ENCODE results near the gene CRYGC. TPM values are rescaled to one million over a fixed set of nuclear protein-coding genes. Genes with fewer than 3 reads are reported as not detected.
A peak's percentile ranks its signal among the peaks of the same experiment; 100 is the strongest.
"Not testable (repeated sequence)": the region's sequence is repeated elsewhere in the genome, so short reads cannot be mapped to it uniquely, and the experiment has no call there.

Gene CRYGC
- total and polyA plus RNA-seq, 2 donors: not detected

GRCh38 chr2:208125251-208125650, 4.4 kb downstream of the CRYGC start:
- 87% methylated on average over 4 of the region's 4 CpGs for WGBS
- no peak for DNase-seq (ENCODE audit: extremely low spot score)
- H3K36me3 ChIP-seq (ENCODE audit: insufficient read depth): no peaks in the 10 kb centered on the region
- no peaks in the 10 kb centered on the region for H3K4me1 ChIP-seq (ENCODE audit: insufficient read depth)
- no peak overlapping the region for H3K4me3 ChIP-seq (ENCODE audit: low read depth, low read length)
- no peak overlapping the region for H3K27ac ChIP-seq (ENCODE audit: low read depth)

- H3K27ac ChIP-seq (ENCODE audit: low read depth); DNase-seq (ENCODE audit: extremely low spot score); H3K36me3 ChIP-seq (ENCODE audit: insufficient read depth); H3K4me1 ChIP-seq (ENCODE audit: insufficient read depth); H3K4me3 ChIP-seq (ENCODE audit: low read depth, low read length): not testable (repeated sequence)
- WGBS: 16% methylated on average over 46 of the region's 46 CpGs
These were observed 5.5 kb downstream of the CRYGC start, which contains the start of gene CRYGD for GRCh38 chr2:208124013-208124715. Gene CRYGD, minus strand, starts transcription at chr2:208124524. Its CDS starts 51 bp downstream, at chr2:208124473.

- H3K36me3 ChIP-seq (ENCODE audit: insufficient read depth): no peaks in the 10 kb centered on the region
- H3K4me1 ChIP-seq (ENCODE audit: insufficient read depth): no peaks in the 10 kb centered on the region
- H3K4me3 ChIP-seq (ENCODE audit: low read depth, low read length): no peak overlapping the region
- no peak overlapping the region for H3K27ac ChIP-seq (ENCODE audit: low read depth)
- DNase-seq (ENCODE audit: extremely low spot score): no peak
- 97% methylated on average over 1 of the region's 1 CpG for WGBS
These were observed 7.4 kb downstream of the CRYGC start for GRCh38 chr2:208122248-208122647.

- no peaks in the 10 kb centered on the region for H3K4me1 ChIP-seq (ENCODE audit: insufficient read depth)
- no peaks in the 10 kb centered on the region for H3K36me3 ChIP-seq (ENCODE audit: insufficient read depth)
- no peak overlapping the region for H3K4me3 ChIP-seq (ENCODE audit: low read depth, low read length)
- H3K27ac ChIP-seq (ENCODE audit: low read depth): no peak overlapping the region
- WGBS: 94% methylated on average over 3 of the region's 3 CpGs
- no peak for DNase-seq (ENCODE audit: extremely low spot score)
These were observed 10.7 kb downstream of the CRYGC start for GRCh38 chr2:208118918-208119317.

- DNase-seq (ENCODE audit: extremely low spot score); H3K36me3 ChIP-seq (ENCODE audit: insufficient read depth); H3K27ac ChIP-seq (ENCODE audit: low read depth); H3K4me1 ChIP-seq (ENCODE audit: insufficient read depth); H3K4me3 ChIP-seq (ENCODE audit: low read depth, low read length): not testable (repeated sequence)
- WGBS: 93% methylated on average over 11 of the region's 11 CpGs
These were observed 12.2 kb downstream of the CRYGC start for GRCh38 chr2:208117390-208117789.

DNA sequence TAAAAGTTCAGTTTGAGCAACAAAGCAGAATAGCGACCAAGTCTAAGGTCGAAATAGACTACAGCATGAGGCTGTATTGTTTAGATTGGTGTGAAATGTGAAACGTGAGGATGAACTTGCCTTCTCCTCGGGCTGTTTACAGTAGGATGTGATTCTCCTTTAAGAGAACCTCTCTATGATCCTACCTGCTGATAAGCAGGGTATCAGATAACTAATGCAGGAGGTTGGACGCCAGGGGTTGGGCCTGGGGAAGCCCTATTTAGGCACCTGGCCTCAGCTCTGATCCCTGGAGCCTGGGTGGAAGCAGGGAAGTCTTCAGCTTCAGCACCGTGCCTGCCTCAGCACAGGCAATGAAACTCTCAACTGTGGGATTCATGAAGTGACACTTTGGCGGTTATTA, 16.7 kb downstream of the CRYGC start:
- 63% methylated on average over 7 of the region's 7 CpGs for WGBS

GRCh38 chr2:208112273-208112745, 17.3 kb downstream of the CRYGC start:
- not testable (repeated sequence) for H3K27ac ChIP-seq (ENCODE audit: low read depth); H3K4me1 ChIP-seq (ENCODE audit: insufficient read depth); H3K36me3 ChIP-seq (ENCODE audit: insufficient read depth); DNase-seq (ENCODE audit: extremely low spot score)
- 53% methylated on average over 36 of the region's 36 CpGs for WGBS
- peak overlapping the region; percentile 14 for H3K4me3 ChIP-seq (ENCODE audit: low read depth, low read length)

More for the DNA sequence above, 16.7 kb downstream of the CRYGC start:
- DNase-seq (ENCODE audit: extremely low spot score): no peak
- Histone ChIP-seq H3K4me1 (ENCODE audit: insufficient read depth) (no peaks in the 10 kb centered on the region), H3K4me3 (ENCODE audit: low read depth, low read length) (no peak overlapping the region), H3K36me3 (ENCODE audit: insufficient read depth) (no peaks in the 10 kb centered on the region), H3K27ac (ENCODE audit: low read depth) (no peak overlapping the region)

GRCh38 chr2:208103616-208104015, 26.0 kb downstream of the CRYGC start:
- H3K27ac ChIP-seq (ENCODE audit: low read depth): no peak overlapping the region
- 83% methylated on average over 3 of the region's 3 CpGs for WGBS
- DNase-seq (ENCODE audit: extremely low spot score): no peak
- H3K4me1 ChIP-seq (ENCODE audit: insufficient read depth): no peaks in the 10 kb centered on the region
- no peaks in the 10 kb centered on the region for H3K36me3 ChIP-seq (ENCODE audit: insufficient read depth)
- no peak overlapping the region for H3K4me3 ChIP-seq (ENCODE audit: low read depth, low read length)

DNA sequence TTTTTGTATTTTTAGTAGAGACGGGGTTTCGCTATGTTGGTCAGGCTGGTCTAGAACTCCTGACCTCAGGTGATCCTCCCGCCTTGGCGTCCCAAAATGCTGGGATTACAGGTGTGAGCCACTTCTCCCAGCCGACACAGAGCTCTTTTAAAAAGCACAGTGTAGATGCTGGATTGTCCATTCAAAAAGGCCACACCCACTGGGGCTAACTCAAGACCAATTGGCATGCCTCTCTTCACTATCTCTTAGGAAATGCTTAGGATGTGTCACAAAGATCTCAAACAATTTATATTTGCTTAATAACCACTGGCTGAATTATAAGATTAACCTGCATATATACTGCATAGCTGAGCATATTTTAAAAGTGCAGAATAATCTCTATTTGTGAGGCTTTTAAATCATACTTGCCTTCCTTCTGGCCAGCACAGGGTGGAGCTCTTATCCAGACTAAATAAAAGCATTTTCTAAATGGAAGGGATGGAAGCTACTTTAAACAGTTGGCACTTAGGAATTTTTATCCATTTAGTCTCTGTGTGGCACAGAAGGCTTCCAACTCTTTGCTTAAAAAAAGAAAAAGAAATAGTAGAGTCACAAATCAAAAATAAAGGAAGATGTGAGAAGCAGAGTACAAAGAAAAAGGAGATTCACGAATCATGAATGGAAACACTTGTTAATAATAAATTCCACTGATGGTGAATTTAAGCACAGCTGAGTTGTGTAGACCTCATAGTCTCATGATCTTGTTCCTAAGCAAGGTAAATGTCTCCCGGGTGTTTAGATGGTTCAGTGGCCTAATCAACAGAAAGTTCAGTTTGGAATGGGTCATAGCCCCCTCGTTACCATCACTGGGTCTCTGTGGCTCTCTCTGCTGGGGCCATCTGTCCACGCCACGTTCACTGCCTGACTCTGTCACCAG, 27.7 kb downstream of the CRYGC start:
- Histone ChIP-seq H3K36me3 (ENCODE audit: insufficient read depth) (no peaks in the 10 kb centered on the region), H3K27ac (ENCODE audit: low read depth) (no peak overlapping the region), H3K4me3 (ENCODE audit: low read depth, low read length) (no peak overlapping the region), H3K4me1 (ENCODE audit: insufficient read depth) (no peaks in the 10 kb centered on the region)
- WGBS: 47% methylated on average over 10 of the region's 10 CpGs
- DNase-seq (ENCODE audit: extremely low spot score): no peak

DNA sequence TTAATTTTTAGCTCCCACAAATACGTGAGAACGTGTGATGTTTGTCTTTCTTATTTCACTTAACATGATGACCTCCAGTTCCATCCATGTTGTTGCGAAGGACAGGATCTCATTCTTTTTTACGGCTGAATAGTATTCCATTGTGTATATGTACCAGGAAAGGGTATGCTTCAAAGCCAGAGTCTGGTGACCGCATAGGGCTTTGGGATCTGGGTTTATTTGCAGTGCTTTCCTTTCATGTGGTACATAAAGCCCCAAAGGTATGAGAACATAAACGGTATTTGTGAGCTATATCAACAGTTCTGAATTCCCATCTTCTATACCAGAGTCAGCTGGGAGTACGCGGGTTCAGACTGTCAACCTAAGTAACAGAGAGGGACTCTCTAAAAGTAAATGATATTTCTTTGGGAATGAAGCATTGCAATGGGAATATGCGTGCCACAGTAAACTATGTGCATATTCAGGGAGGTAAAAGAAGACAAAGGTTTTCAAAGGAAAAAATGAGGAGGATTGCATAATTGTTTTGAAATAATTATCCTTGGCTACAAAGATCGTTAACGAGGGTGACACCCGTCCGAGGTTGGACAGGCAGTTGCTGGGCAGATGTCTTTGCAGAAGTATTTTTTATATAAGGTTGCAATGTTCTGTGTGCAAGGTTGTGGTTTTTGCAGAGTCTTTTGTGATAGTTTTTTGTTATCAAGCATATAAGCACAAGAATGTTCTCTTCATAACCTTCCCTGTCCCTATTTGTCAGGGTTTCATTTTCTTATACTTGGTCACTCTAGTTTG, 29.8 kb downstream of the CRYGC start:
- 84% methylated on average over 13 of the region's 13 CpGs for WGBS
- DNase-seq (ENCODE audit: extremely low spot score): no peak
- Histone ChIP-seq H3K4me1 (ENCODE audit: insufficient read depth) (no peaks in the 10 kb centered on the region), H3K36me3 (ENCODE audit: insufficient read depth) (no peaks in the 10 kb centered on the region), H3K27ac (ENCODE audit: low read depth) (no peak overlapping the region), H3K4me3 (ENCODE audit: low read depth, low read length) (no peak overlapping the region)

DNA sequence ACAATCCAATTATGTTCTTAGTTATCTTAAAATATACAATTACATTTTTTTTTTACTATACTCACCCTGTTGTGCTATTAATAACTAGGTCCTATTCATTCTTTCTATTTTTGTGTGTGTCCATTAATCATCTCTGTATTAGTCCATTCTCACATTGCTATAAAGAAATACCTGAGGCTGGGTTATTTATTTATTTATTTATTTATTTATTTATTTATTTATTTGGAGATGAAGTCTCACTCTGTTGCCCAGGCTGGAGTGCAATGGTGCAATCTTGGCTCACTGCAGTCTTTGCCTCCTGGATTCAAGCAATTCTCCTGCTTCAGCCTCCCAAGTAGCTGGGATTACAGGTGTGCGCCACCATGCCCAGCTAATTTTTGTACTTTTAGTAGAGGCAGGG, 30.9 kb downstream of the CRYGC start:
- not testable (repeated sequence) for H3K4me3 ChIP-seq (ENCODE audit: low read depth, low read length); H3K27ac ChIP-seq (ENCODE audit: low read depth); H3K36me3 ChIP-seq (ENCODE audit: insufficient read depth); H3K4me1 ChIP-seq (ENCODE audit: insufficient read depth); DNase-seq (ENCODE audit: extremely low spot score)
- 97% methylated on average over 1 of the region's 1 CpG for WGBS

DNA sequence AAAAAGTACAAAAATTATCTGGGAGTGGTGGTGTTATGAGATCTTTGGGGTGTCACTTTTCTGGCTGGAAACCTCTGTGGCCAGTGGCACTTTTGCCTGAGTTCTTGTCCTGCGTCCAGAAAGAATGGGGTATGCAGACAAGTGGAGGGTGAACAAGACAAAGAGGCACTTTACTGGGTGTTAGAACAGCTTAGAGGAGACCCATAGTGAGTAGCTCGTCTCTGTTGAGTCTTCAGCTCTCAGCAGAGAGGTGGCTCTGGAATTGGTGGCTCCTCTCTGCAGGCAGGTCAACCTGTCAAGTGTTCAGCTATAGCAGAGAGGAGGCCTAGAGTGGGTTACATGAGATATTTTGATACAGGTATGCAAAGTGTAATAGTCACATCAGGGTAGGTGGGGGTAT, 31.4 kb downstream of the CRYGC start:
- 74% methylated on average over 2 of the region's 2 CpGs for WGBS
- H3K27ac ChIP-seq (ENCODE audit: low read depth): no peak overlapping the region
- H3K4me3 ChIP-seq (ENCODE audit: low read depth, low read length): no peak overlapping the region

GRCh38 chr2:208097801-208098200, 31.8 kb downstream of the CRYGC start:
- H3K4me3 ChIP-seq (ENCODE audit: low read depth, low read length): no peak overlapping the region
- H3K4me1 ChIP-seq (ENCODE audit: insufficient read depth): no peaks in the 10 kb centered on the region
- H3K27ac ChIP-seq (ENCODE audit: low read depth): no peak overlapping the region
- H3K36me3 ChIP-seq (ENCODE audit: insufficient read depth): no peaks in the 10 kb centered on the region
- DNase-seq (ENCODE audit: extremely low spot score): no peak
- WGBS: 48% methylated on average over 5 of the region's 5 CpGs

More for the DNA sequence above, 31.4 kb downstream of the CRYGC start:
- Histone ChIP-seq H3K36me3 (ENCODE audit: insufficient read depth) (no peaks in the 10 kb centered on the region), H3K4me1 (ENCODE audit: insufficient read depth) (no peaks in the 10 kb centered on the region)
- DNase-seq (ENCODE audit: extremely low spot score): no peak
